ENCODE results near the gene CHD3. TPM values are rescaled to one million over a fixed set of nuclear protein-coding genes. Genes with fewer than 3 reads are reported as not detected.
A peak's percentile ranks its signal among the peaks of the same experiment; 100 is the strongest.

The CHD3 gene
- total and polyA plus RNA-seq, 3 donors from 2014 or later: 62.3 to 123 (median 111) TPM

DNA sequence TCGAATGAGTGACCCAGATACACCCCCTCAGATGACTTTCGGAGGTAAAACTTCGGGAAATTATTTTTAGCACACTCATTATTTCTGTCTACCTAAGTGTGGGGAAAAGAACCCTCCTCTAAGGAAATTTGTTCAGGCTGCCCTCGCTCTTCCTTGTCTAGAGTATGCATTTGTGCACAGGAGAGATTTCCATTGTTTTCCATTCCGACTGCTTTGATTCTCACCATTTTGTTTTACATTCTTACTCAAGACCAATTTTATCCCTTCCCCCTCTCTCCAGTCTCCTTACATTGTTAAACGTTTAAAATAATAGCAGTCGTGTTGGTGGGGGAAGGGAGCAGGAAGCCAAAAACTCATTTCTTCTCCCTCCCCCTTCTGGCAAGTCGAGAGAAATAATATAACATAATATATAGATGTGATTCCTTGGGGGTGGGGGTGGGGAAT, 1.5 kb upstream of the CHD3 start:
- no peak for DNase-seq
- WGBS, 2 donors: 0 to 2% methylated on average over 8 of the region's 8 CpGs
- Histone ChIP-seq H3K4me3 (peak overlapping the region; percentile 27 to 74), H3K36me3 (ENCODE audit: low read depth, missing control alignments) (no peaks in the 10 kb centered on the region), H3K4me1 (peaks cover 49% of the 10 kb centered on the region), H3K27me3 (no peaks in the 10 kb centered on the region), H3K27ac (peak overlapping the region; percentile 87 to 91), H3K9me3 (no peaks in the 10 kb centered on the region)
- intact Hi-C loops (cut with DNase I; ENCODE audit: low total_unique reads): no loop called here
- TF ChIP-seq, protein P1, sequence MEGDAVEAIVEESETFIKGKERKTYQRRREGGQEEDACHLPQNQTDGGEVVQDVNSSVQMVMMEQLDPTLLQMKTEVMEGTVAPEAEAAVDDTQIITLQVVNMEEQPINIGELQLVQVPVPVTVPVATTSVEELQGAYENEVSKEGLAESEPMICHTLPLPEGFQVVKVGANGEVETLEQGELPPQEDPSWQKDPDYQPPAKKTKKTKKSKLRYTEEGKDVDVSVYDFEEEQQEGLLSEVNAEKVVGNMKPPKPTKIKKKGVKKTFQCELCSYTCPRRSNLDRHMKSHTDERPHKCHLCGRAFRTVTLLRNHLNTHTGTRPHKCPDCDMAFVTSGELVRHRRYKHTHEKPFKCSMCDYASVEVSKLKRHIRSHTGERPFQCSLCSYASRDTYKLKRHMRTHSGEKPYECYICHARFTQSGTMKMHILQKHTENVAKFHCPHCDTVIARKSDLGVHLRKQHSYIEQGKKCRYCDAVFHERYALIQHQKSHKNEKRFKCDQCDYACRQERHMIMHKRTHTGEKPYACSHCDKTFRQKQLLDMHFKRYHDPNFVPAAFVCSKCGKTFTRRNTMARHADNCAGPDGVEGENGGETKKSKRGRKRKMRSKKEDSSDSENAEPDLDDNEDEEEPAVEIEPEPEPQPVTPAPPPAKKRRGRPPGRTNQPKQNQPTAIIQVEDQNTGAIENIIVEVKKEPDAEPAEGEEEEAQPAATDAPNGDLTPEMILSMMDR (IDR thresholded peaks at IDR 0.05): peak in 1 of 3 experiments; percentile 15
- TF ChIP-seq POLR2A (IDR thresholded peaks at IDR 0.05): no peak

DNA sequence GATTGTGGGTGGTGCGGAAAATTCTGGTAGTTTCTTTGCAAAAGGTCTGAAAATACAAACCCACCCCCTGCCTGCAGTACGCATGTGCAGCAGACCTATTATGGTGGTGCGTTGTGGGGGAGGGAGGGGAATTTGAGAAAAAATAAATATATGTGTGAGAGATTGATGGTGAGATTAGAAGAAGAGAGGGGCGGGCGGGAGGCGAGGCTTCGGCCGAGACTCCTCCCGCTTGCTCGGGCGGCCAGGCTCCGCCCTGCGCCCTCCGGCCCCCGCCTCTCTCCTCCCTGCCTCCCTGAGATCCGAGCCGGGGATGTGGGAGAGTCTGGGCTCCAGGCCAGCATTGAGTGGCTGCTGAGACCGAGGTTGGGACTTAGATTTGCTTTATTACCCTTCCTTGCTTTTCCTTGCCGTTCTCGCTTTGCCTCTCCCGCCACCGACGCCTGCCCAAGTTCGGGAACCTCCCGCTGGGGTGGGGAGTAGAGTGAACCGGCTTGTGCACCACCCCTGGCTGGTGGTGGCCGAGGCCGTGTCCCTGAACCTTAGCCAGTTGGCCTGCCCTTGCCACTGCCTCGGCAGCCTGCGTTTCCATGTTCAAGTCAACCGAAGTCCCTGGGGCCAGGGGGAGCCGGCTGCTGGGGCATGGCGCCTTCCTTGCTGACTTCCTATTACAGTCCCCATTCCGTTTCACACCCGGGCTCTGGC, 956 bp upstream of the CHD3 start:
- intact Hi-C loops (cut with DNase I; ENCODE audit: low total_unique reads): no loop called here
- Histone ChIP-seq H3K4me3 (peak overlapping the region; percentile 27 to 74), H3K9me3 (no peaks in the 10 kb centered on the region), H3K36me3 (ENCODE audit: low read depth, missing control alignments) (no peaks in the 10 kb centered on the region), H3K27me3 (no peaks in the 10 kb centered on the region), H3K4me1 (peaks cover 49% of the 10 kb centered on the region), H3K27ac (peak overlapping the region; percentile 87 to 91)
- TF ChIP-seq POLR2A (IDR thresholded peaks at IDR 0.05): peak; percentile 0
- TF ChIP-seq, protein P1 (IDR thresholded peaks at IDR 0.05): no peak
- peak; percentile 95 for DNase-seq
- 1 to 2% methylated on average over 30 to 35 of the region's 35 CpGs for WGBS, 2 donors

GRCh38 chr17:7889166-7889955, 772 bp downstream of the CHD3 start:
- H3K27ac ChIP-seq: peak overlapping the region; percentile 87 to 91
- H3K4me3 ChIP-seq: no peak overlapping the region
- H3K4me1 ChIP-seq: peaks cover 37% of the 10 kb centered on the region
- no peaks in the 10 kb centered on the region for H3K36me3 ChIP-seq (ENCODE audit: low read depth, missing control alignments)
- TF ChIP-seq, protein P1 (IDR thresholded peaks at IDR 0.05): peak; percentile 30 to 70 (median 56)
- no peak for TF ChIP-seq POLR2A (IDR thresholded peaks at IDR 0.05)
- 37 to 50% methylated on average over 9 to 11 of the region's 11 CpGs for WGBS, 2 donors
- peak; percentile 97 for DNase-seq
- intact Hi-C loops (cut with DNase I; ENCODE audit: low total_unique reads): no loop called here
- H3K27me3 ChIP-seq: no peaks in the 10 kb centered on the region
- no peaks in the 10 kb centered on the region for H3K9me3 ChIP-seq

DNA sequence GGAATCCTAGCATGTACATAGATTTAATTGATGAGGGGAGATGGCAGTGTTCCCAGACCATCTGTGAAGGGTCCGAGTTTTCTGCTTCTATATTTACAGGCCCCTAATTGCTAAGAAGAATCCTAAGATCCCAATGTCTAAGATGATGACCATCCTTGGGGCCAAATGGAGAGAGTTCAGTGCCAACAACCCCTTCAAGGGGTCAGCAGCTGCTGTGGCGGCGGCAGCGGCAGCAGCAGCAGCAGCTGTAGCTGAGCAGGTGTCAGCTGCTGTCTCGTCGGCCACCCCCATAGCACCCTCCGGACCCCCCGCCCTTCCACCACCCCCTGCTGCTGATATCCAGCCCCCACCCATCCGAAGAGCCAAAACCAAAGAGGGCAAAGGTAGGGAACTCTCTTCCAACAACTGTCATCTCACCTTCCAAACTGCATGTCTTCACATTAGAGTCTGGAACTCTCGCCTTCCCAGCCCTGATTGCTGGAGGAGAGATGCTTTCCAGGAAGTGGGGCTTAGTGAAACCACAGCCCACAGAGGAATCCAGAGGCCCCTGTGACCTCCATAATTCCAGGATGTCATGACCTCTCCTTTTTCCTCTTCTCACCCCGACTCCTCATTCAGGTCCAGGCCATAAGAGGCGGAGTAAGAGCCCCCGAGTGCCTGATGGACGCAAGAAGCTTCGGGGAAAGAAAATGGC, 4.7 kb downstream of the CHD3 start:
- 81 to 87% methylated on average over 13 to 15 of the region's 15 CpGs for WGBS, 2 donors
- H3K36me3 ChIP-seq (ENCODE audit: low read depth, missing control alignments): no peaks in the 10 kb centered on the region
- peaks cover 19% of the 10 kb centered on the region for H3K4me1 ChIP-seq
- intact Hi-C loops (cut with DNase I; ENCODE audit: low total_unique reads): no loop called here
- H3K27me3 ChIP-seq: no peaks in the 10 kb centered on the region
- H3K27ac ChIP-seq: no peak overlapping the region
- no peak for TF ChIP-seq POLR2A (IDR thresholded peaks at IDR 0.05)
- TF ChIP-seq, protein P1 (IDR thresholded peaks at IDR 0.05): no peak
- no peaks in the 10 kb centered on the region for H3K9me3 ChIP-seq
- no peak overlapping the region for H3K4me3 ChIP-seq
- no peak for DNase-seq
